BE2C (cell line): ENCODE data around the gene HS6ST2.

Experiments used
- DNase-seq: peaks from one replicate; pipeline ENCODE4 v3.0.0-alpha.2; 2020
- H3K27me3 ChIP-seq: fragments of 250-450 bp; sonication (Bioruptor Pico); 2 replicates; pipeline ENCODE4 v1.5.1; 2020; ENCODE audit warnings: mild to moderate bottlenecking
- H3K36me3 ChIP-seq: fragments of 250-450 bp; sonication (Bioruptor Pico); 2 replicates; pipeline ENCODE4 v1.5.1; 2020; ENCODE audit warnings: mild to moderate bottlenecking
- H3K4me1 ChIP-seq: fragments of 250-450 bp; sonication (Bioruptor Pico); 2 replicates; pipeline ENCODE4 v1.5.1; 2020
- H3K4me3 ChIP-seq: 2 replicates; pipeline ENCODE4 v1.5.1; 2011; ENCODE audit warnings: low read depth, low read length
- H3K9me3 ChIP-seq: fragments of 250-450 bp; sonication (Bioruptor Pico); 2 replicates; pipeline ENCODE4 v1.5.1; 2020
- CTCF ChIP-seq: IDR thresholded peaks from 2 replicates; pipeline ENCODE4 v1.5.1; 2012; ENCODE audit warnings: mild to moderate bottlenecking, low read depth, low read length

Gene HS6ST2

DNA sequence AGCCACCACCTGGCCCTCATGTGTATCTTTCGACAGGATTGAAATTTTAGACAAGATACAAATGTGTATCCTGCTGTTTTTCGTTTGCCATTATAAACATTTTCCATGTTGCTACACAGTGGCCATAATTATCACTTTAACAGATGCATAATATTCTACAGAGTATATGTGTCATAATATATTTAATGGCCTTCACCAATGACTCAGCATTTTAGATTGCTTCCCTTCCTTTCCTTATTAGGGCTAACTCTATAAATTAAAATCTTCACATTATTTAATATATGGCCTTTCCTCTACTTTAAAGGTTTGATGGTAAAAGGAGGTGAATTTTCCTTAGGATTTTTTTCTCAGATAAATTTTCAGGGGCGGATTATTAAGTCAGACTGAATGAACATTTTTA lies 97.4 kb downstream of the HS6ST2 start:
- Histone ChIP-seq H3K36me3 (no peaks in the 10 kb centered on the region), H3K27me3 (no peaks in the 10 kb centered on the region), H3K4me3 (no peak overlapping the region), H3K9me3 (no peaks in the 10 kb centered on the region), H3K4me1 (no peaks in the 10 kb centered on the region)
- DNase-seq: no peak
- TF ChIP-seq CTCF: no peak

DNA sequence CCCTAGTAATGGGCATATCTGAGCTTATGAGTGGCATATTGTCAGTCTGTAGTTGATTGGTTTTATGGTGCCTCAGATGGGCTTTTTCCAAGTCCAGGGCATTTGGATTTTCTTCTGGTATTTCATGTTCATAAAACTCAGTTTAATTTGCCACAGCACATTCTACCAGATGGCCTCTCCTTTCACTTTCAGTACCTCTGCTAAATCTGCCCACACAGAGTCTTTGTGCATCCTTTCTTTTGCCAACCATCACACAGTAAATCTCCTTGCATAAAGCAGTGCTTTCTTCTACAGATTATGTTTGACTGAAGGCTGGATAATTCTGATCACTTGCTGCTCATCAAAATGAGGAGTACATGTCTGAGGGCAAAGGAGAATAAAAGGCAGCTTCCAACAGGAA lies 98.2 kb downstream of the HS6ST2 start:
- DNase-seq: no peak
- no peak for TF ChIP-seq CTCF
- no peaks in the 10 kb centered on the region for H3K27me3 ChIP-seq
- H3K4me1 ChIP-seq: no peaks in the 10 kb centered on the region
- no peaks in the 10 kb centered on the region for H3K36me3 ChIP-seq
- no peak overlapping the region for H3K4me3 ChIP-seq
- H3K9me3 ChIP-seq: no peaks in the 10 kb centered on the region

DNA sequence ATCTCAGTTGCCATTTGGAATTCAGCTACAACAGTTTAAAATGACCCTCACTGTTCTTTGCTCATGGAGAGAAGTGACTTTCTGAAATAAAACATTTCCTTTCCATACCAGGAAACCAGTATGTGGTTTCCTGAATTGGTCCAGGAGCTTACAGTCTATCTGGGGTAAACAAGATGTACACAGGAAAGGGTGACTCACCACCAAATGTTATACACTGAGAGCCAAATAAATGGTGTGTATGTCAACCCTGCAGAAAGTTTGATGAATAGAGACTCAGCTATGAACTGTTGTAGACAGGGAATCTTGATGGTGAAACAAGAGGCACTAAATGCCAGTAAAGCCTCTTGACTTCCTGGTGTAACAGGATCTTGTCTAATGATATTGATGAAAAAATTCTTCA lies 100.4 kb downstream of the HS6ST2 start:
- Histone ChIP-seq H3K4me3 (no peak overlapping the region), H3K36me3 (no peaks in the 10 kb centered on the region), H3K9me3 (no peaks in the 10 kb centered on the region), H3K4me1 (no peaks in the 10 kb centered on the region), H3K27me3 (no peaks in the 10 kb centered on the region)
- no peak for TF ChIP-seq CTCF
- no peak for DNase-seq

DNA sequence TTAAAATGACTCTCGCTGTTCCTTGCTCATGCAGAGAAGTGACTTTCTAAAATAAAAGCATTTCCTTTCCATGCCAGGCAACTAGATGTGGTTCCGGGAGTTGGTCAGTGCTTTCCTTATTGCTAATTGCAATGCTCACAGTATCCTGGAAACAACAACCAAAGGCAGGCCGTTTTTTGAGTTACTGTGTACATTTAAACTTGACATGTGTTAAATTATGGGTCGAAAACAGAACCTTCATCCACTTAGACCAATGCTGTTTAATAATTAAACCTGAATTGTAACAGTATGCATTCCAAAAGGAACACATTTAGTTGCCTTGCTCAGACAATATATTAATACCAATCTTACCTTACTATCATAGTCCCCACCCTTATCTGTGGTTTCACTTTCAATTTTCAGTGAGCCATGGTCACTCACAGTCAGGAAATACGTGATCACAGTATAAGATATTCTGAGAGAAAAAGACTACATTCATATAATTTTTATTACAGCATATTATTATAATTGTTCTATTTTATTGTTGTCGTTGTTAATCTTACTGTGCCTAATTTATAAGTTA lies 102.6 kb downstream of the HS6ST2 start:
- H3K27me3 ChIP-seq: no peaks in the 10 kb centered on the region
- no peak for TF ChIP-seq CTCF
- DNase-seq: no peak
- H3K4me1 ChIP-seq: no peaks in the 10 kb centered on the region
- no peak overlapping the region for H3K4me3 ChIP-seq
- no peaks in the 10 kb centered on the region for H3K36me3 ChIP-seq
- H3K9me3 ChIP-seq: no peaks in the 10 kb centered on the region

DNA sequence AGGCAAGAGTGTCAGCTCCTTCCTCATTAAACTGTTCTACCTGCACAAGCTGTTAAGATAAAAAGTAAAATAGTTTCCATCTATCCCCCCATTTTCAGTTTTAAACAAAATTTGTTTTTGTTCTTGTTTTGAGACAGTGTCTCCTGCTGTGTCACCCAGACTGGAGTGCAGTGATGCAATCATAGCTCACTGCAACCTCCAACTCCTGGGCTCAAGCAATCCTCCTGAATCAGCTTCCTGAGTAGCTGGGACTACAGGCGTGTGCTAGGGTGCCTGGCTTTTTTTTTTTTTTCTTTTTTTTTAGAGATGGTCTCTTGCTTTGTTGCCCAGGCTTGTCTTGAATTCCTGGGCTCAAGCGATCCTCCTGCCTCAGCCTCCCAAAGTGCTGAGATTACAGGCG lies 105.4 kb downstream of the HS6ST2 start:
- DNase-seq: no peak
- Histone ChIP-seq H3K4me1 (no peaks in the 10 kb centered on the region), H3K9me3 (no peaks in the 10 kb centered on the region), H3K4me3 (no peak overlapping the region), H3K36me3 (no peaks in the 10 kb centered on the region), H3K27me3 (no peaks in the 10 kb centered on the region)
- TF ChIP-seq CTCF: no peak

DNA sequence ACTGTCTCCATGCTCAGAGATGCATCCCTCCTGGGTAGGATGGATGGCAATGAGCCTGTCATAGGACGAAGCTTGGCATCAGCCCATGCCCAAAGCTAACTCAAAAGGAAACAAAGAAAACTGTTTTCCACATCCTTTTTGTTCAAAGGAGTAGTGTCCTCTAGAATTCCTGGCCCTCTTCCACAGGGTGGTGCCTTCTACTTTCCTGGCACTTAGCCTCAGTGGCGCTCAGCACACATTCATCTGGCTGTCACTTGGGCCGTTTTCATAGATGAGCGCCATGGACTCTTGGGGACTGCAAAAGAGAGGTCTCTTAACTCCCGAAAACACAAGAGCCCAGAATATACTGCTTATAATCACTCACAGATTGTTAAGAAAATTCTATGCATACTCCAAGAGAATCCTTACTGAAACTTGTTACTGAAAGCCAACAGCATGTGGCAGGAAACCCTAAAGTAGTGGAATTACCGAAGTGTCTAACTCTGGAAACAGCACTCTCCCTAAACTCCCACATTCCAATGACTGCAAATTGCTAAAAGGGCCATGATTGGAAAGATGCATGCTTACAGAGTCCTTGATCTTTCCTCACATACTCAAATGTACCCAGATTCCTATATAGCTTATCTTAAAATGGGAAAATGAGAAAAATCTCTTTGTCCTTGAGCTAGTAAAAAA lies 110.0 kb downstream of the HS6ST2 start:
- TF ChIP-seq CTCF: no peak

More for the DNA sequence above, 110.0 kb downstream of the HS6ST2 start:
- DNase-seq: no peak
- H3K36me3 ChIP-seq: no peaks in the 10 kb centered on the region
- H3K4me3 ChIP-seq: no peak overlapping the region
- no peaks in the 10 kb centered on the region for H3K4me1 ChIP-seq
- no peaks in the 10 kb centered on the region for H3K27me3 ChIP-seq
- H3K9me3 ChIP-seq: no peaks in the 10 kb centered on the region
